Lower lobe of right lung (tissue), 2 donors: ENCODE results near the gene THSD4. TPM values are rescaled to one million over a fixed set of nuclear protein-coding genes. Genes with fewer than 3 reads are reported as not detected.

Experiments used
- ATAC-seq, 2 donors: fragments of 200-7000 bp; cut with Tn5 transposase; one replicate each; pipeline ENCODE4 v1.9.1; 2020 to 2022; ENCODE audit warnings: mild to moderate bottlenecking in 2 of 2, moderate library complexity in 2 of 2
- DNase-seq: peaks from one replicate; pipeline ENCODE4 v3.0.0-alpha.2; 2020
- H3K27ac ChIP-seq: fragments of 200-600 bp; one replicate; pipeline ENCODE4 v1.8.0; 2022
- H3K27me3 ChIP-seq: fragments of 200-600 bp; one replicate; pipeline ENCODE4 v1.8.0; 2022; ENCODE audit warnings: low read depth
- H3K36me3 ChIP-seq: fragments of 200-600 bp; one replicate; pipeline ENCODE4 v1.8.0; 2022; ENCODE audit warnings: mild to moderate bottlenecking
- H3K4me1 ChIP-seq: fragments of 200-600 bp; one replicate; pipeline ENCODE4 v1.8.0; 2022
- H3K4me3 ChIP-seq: fragments of 200-600 bp; one replicate; pipeline ENCODE4 v1.8.0; 2022; ENCODE audit warnings: mild to moderate bottlenecking
- H3K9me3 ChIP-seq: fragments of 200-600 bp; one replicate; pipeline ENCODE4 v1.8.0; 2022
- intact Hi-C: fragments of 100-400 bp; cut with DNase I; formaldehyde crosslinking; loops from one replicate; pipeline ENCODE4 v1.11.0; 2022
- total RNA-seq: library from RNA; stranded (reverse); fragmentation: NEBNext Ultra II Directional; extraction: Animal tissue kit (Norgen Biotek cat#: 25700); gene quantifications from one replicate; pipeline ENCODE4 v1.2.1, GENCODE V29; 2021
- TF ChIP-seq, protein P1 (sequence below): fragments of 200-600 bp; IDR thresholded peaks from one replicate; pipeline ENCODE4 v1.8.0; 2022; ENCODE audit warnings: antibody characterized with exemption, mild to moderate bottlenecking
- donor health status: DM: no; HTN: yes; CAD: no; lungs with severe emphysema.

The THSD4 gene
- total RNA-seq, 1 donor from 2014 or later: 18.2 TPM

DNA sequence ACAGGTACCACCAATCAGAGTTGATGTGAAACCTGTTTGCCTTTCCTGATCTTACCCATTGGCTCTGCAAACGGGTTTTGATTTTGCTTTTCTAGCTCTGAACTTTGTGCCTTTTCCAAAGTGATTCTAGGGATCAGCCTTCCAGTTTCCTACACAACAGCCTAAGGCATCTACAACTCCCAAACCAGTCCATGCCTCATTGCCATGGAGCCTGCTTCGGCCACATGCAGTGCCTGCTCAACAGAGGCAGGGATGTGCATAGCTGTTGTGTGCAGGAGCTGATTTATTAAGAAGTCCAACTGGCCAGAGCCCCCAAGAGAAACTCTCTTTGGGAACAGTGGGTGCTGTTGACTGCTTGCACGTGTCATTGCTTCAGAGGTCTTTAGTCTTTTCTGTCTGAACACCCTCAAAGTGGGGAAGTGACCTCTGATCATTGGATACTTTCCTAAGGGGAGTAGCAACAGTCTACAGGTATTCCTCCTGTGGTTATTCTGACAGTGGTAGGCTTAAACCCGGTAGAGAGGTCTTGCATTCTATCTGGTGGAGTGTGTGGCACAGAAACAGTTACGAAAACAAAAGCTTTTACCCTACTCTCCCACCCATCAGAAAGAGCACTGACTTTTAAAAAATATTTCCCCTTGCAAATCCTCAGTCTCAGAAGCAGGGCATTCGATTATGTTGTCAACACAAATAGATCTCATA is 36.6 kb upstream of the THSD4 start:
- intact Hi-C loops: no loop called here
- no peak overlapping the region for H3K4me3 ChIP-seq
- no peaks in the 10 kb centered on the region for H3K27me3 ChIP-seq
- peaks cover 13% of the 10 kb centered on the region for H3K4me1 ChIP-seq
- DNase-seq (no peak), ATAC-seq (no peak)
- no peaks in the 10 kb centered on the region for H3K9me3 ChIP-seq
- no peaks in the 10 kb centered on the region for H3K36me3 ChIP-seq
- H3K27ac ChIP-seq: no peak overlapping the region
- TF ChIP-seq, protein P1, sequence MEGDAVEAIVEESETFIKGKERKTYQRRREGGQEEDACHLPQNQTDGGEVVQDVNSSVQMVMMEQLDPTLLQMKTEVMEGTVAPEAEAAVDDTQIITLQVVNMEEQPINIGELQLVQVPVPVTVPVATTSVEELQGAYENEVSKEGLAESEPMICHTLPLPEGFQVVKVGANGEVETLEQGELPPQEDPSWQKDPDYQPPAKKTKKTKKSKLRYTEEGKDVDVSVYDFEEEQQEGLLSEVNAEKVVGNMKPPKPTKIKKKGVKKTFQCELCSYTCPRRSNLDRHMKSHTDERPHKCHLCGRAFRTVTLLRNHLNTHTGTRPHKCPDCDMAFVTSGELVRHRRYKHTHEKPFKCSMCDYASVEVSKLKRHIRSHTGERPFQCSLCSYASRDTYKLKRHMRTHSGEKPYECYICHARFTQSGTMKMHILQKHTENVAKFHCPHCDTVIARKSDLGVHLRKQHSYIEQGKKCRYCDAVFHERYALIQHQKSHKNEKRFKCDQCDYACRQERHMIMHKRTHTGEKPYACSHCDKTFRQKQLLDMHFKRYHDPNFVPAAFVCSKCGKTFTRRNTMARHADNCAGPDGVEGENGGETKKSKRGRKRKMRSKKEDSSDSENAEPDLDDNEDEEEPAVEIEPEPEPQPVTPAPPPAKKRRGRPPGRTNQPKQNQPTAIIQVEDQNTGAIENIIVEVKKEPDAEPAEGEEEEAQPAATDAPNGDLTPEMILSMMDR: no peak

DNA sequence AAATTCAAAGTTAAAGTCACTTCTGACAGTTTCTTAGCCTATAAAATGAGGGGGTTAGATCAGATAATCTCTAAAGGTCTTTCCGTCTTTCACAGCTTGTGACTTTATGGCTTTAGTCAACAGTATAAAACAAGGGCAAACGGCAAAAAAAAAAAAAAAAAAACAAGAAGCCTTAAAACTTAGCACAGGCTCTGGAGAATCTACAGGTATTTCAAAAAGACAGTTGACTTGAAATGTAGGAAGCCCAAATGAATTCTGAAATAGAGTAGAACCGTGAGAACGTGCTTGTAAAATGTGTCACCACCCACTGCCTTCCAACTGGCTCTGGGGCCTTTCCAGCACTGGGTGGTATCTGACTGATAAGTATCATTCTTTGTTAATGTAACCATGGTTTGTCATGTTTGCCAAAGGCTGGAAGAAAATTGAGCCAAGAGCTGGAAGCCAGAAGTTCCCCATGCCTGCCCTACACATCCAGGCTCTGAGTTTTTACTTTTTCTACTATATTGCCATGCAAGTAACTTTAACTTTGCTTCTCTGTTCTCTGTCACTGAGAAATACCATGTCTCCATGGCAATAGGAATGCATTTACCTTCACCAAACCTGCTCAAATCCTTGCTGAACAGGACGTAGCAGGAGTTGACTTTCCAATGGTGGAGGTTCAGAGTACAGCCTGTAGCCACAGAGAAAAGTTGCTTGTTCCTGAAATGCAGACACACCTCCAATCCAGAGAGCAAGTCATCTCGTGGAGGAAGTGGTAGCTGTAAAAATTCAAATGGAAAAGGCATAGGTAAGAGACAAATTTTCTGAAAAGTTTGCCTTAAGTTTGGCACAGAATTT is 35.8 kb upstream of the THSD4 start:
- no peaks in the 10 kb centered on the region for H3K27me3 ChIP-seq
- H3K4me3 ChIP-seq: no peak overlapping the region
- H3K9me3 ChIP-seq: no peaks in the 10 kb centered on the region
- intact Hi-C loops: no loop called here
- TF ChIP-seq, protein P1: no peak
- H3K36me3 ChIP-seq: no peaks in the 10 kb centered on the region
- H3K4me1 ChIP-seq: peaks cover 17% of the 10 kb centered on the region
- H3K27ac ChIP-seq: peak overlapping the region; percentile 14
- ATAC-seq (peak; percentile 29 to 52), DNase-seq (no peak)

DNA sequence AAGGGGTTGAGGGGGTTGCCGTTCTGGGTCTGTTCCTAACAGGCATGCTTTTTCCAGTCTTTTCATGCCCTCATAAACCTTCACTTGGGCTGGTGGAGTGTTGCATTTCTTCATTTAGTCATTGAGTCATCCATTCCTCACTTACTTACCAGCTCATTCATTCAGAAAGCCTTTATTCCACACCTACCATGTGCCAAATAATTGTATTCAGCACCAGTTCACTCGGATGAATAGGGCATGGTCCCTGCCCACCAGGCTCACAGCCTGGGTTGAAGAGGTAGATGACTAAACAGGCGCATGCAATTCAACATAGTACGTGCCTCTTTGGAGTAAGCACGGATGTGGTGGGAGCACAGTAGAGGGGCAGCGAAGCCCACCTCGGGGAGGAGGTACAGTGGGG is 35.1 kb upstream of the THSD4 start:
- H3K27ac ChIP-seq: no peak overlapping the region
- no peak for ATAC-seq
- TF ChIP-seq, protein P1: no peak
- intact Hi-C loops: no loop called here
- H3K27me3 ChIP-seq: no peaks in the 10 kb centered on the region
- H3K9me3 ChIP-seq: no peaks in the 10 kb centered on the region
- H3K36me3 ChIP-seq: no peaks in the 10 kb centered on the region
- H3K4me1 ChIP-seq: peaks cover 17% of the 10 kb centered on the region
- no peak overlapping the region for H3K4me3 ChIP-seq
- no peak for DNase-seq

DNA sequence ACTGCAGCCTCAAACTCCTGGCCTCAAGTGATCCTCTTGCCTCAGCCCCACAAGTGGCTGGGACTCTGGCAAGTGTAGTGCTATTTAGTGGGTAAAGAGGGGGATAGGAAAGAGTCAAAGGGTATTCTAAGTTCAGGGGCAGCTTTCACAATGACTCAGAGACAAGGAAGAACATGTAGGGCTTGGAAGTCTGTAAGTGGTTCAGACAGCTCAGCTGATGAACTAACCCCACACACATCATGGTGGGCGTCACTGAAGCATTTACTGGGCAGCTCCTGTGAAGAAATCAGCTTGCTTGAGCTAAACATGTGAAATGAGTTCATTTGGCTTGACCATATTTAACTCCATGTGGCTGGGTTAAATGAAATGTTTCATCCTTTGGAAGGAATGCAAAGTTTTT is 34.6 kb upstream of the THSD4 start:
- Histone ChIP-seq H3K27ac (no peak overlapping the region), H3K4me3 (no peak overlapping the region), H3K27me3 (no peaks in the 10 kb centered on the region), H3K36me3 (no peaks in the 10 kb centered on the region), H3K4me1 (peaks cover 17% of the 10 kb centered on the region), H3K9me3 (no peaks in the 10 kb centered on the region)
- TF ChIP-seq, protein P1: no peak
- ATAC-seq (peak in 1 of 2 donors; percentile 7), DNase-seq (no peak)
- intact Hi-C loops: no loop called here

DNA sequence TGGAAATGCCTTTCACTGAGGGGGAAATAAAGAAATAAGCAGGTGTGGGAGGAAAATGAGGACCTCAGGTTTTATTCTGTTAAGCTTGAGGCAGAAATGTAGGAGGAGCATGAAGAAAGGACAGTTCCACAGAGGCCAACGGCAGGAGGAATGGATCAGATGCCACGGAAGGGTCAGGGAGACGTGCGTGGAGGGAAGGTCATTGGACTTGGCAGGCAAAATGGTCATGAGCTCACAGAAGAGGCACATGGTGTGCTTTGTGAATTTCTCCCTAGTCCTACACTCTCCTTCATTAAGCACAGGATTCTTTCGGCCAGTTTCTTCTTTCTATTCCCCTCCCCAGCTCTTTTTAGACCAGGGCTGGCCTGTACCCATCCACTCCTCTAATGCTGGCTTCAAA is 32.5 kb upstream of the THSD4 start:
- H3K27ac ChIP-seq: peak overlapping the region; percentile 62
- DNase-seq (no peak), ATAC-seq (peak; percentile 41 to 50)
- intact Hi-C loops: no loop called here
- H3K4me1 ChIP-seq: peaks cover 17% of the 10 kb centered on the region
- H3K27me3 ChIP-seq: no peaks in the 10 kb centered on the region
- H3K9me3 ChIP-seq: no peaks in the 10 kb centered on the region
- H3K36me3 ChIP-seq: no peaks in the 10 kb centered on the region
- no peak overlapping the region for H3K4me3 ChIP-seq
- TF ChIP-seq, protein P1: no peak
